ENCODE measurements around the gene TMEM218. TPM values are rescaled to one million over a fixed set of nuclear protein-coding genes. Genes with fewer than 3 reads are reported as not detected.
"Not testable (repeated sequence)": the region's sequence is repeated elsewhere in the genome, so short reads cannot be mapped to it uniquely, and the experiment has no call there.

TMEM218 gene
- total RNA-seq, 1 donor from 2014 or later, result 11.4 TPM

DNA sequence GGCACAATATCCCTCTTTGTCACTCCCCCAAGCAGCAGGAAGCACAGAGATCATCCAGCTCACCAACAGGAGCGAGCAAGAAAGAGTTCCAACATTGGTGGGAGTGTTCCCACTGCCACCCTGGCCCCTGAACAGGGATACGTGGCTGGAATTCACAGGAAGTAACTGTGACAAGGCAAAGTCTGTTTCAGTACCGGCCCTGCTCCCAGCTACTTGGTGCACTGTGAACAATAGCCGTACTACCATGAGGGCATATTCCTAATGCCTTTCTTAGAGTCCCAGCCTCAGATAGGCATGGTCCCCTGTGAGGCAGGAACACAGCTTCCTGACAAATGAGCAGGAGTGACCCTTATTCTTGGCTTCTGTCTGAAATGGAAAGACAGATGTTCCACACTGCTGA, 50.1 kb downstream of the TMEM218 start:
- peaks cover 6% of the 10 kb centered on the region for H3K9me3 Mint-ChIP-seq (ENCODE audit: unreplicated experiment)
- peaks cover 4% of the 10 kb centered on the region for H3K4me1 Mint-ChIP-seq (ENCODE audit: unreplicated experiment)
- no peaks in the 10 kb centered on the region for H3K36me3 Mint-ChIP-seq (ENCODE audit: low read depth, unreplicated experiment)
- peaks cover 5% of the 10 kb centered on the region for H3K27me3 Mint-ChIP-seq (ENCODE audit: unreplicated experiment)
- H3K27ac Mint-ChIP-seq (ENCODE audit: unreplicated experiment), result no peak overlapping the region
- H3K4me3 Mint-ChIP-seq (ENCODE audit: unreplicated experiment), result no peak overlapping the region
- TF ChIP-seq, protein P1, sequence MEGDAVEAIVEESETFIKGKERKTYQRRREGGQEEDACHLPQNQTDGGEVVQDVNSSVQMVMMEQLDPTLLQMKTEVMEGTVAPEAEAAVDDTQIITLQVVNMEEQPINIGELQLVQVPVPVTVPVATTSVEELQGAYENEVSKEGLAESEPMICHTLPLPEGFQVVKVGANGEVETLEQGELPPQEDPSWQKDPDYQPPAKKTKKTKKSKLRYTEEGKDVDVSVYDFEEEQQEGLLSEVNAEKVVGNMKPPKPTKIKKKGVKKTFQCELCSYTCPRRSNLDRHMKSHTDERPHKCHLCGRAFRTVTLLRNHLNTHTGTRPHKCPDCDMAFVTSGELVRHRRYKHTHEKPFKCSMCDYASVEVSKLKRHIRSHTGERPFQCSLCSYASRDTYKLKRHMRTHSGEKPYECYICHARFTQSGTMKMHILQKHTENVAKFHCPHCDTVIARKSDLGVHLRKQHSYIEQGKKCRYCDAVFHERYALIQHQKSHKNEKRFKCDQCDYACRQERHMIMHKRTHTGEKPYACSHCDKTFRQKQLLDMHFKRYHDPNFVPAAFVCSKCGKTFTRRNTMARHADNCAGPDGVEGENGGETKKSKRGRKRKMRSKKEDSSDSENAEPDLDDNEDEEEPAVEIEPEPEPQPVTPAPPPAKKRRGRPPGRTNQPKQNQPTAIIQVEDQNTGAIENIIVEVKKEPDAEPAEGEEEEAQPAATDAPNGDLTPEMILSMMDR (IDR thresholded peaks at IDR 0.05; ENCODE audit: unreplicated experiment), result no peak
- DNase-seq (ENCODE audit: low spot score), result no peak

- TF ChIP-seq, protein P1 (IDR thresholded peaks at IDR 0.05; ENCODE audit: unreplicated experiment), result no peak
- peaks cover 6% of the 10 kb centered on the region for H3K9me3 Mint-ChIP-seq (ENCODE audit: unreplicated experiment)
- H3K4me1 Mint-ChIP-seq (ENCODE audit: unreplicated experiment), result no peaks in the 10 kb centered on the region
- no peaks in the 10 kb centered on the region for H3K36me3 Mint-ChIP-seq (ENCODE audit: low read depth, unreplicated experiment)
- DNase-seq (ENCODE audit: low spot score), result no peak
- H3K4me3 Mint-ChIP-seq (ENCODE audit: unreplicated experiment), result no peak overlapping the region
- H3K27ac Mint-ChIP-seq (ENCODE audit: unreplicated experiment), result no peak overlapping the region
- H3K27me3 Mint-ChIP-seq (ENCODE audit: unreplicated experiment), result peaks cover 8% of the 10 kb centered on the region
These were observed 53.8 kb downstream of the TMEM218 start for GRCh38 chr11:125057693-125058016.

DNA sequence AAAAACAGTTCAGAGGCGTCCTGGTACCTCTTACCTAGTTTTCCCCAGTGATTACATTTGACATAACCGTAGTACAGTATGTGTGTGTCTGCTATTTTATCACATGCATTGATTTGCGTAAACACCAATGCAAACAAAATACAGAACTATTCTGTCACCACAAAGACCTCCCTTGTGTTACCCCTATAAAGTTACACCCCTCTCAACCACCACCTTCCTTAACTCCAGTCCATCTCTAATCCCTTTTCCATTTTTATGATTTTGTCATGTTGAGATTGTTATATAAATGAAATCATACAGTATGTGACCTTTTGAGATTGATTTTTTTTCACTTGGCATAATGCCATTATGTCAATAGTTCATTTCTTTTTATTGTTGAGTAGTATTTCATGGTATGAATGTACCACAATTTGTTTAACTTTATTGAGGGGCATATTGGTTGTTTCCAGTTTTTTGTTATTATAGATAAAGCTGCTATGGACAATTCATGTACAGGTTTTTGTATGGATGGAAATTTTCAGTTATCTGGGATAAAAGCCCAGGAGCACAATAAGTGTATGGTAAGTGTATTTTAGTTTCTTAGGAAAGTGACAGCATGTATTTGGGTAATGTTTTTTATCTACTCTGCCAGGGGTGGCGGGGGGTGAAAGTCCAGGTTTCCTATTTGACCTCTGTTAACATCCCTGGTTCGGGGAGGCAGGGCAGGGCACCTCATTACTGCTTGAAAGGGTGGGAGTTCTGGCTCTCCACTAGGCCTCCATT, 54.3 kb downstream of the TMEM218 start:
- H3K27ac Mint-ChIP-seq (ENCODE audit: unreplicated experiment), result no peak overlapping the region
- no peaks in the 10 kb centered on the region for H3K4me1 Mint-ChIP-seq (ENCODE audit: unreplicated experiment)
- no peaks in the 10 kb centered on the region for H3K36me3 Mint-ChIP-seq (ENCODE audit: low read depth, unreplicated experiment)
- no peak overlapping the region for H3K4me3 Mint-ChIP-seq (ENCODE audit: unreplicated experiment)
- TF ChIP-seq, protein P1 (IDR thresholded peaks at IDR 0.05; ENCODE audit: unreplicated experiment), result no peak
- peaks cover 5% of the 10 kb centered on the region for H3K27me3 Mint-ChIP-seq (ENCODE audit: unreplicated experiment)
- no peak for DNase-seq (ENCODE audit: low spot score)
- H3K9me3 Mint-ChIP-seq (ENCODE audit: unreplicated experiment), result peaks cover 2% of the 10 kb centered on the region

- not testable (repeated sequence) for H3K36me3 Mint-ChIP-seq (ENCODE audit: low read depth, unreplicated experiment); H3K4me3 Mint-ChIP-seq (ENCODE audit: unreplicated experiment); H3K27me3 Mint-ChIP-seq (ENCODE audit: unreplicated experiment); H3K9me3 Mint-ChIP-seq (ENCODE audit: unreplicated experiment); DNase-seq (ENCODE audit: low spot score); H3K27ac Mint-ChIP-seq (ENCODE audit: unreplicated experiment); H3K4me1 Mint-ChIP-seq (ENCODE audit: unreplicated experiment)
These were observed 55.3 kb downstream of the TMEM218 start for GRCh38 chr11:125056111-125056510.

DNA sequence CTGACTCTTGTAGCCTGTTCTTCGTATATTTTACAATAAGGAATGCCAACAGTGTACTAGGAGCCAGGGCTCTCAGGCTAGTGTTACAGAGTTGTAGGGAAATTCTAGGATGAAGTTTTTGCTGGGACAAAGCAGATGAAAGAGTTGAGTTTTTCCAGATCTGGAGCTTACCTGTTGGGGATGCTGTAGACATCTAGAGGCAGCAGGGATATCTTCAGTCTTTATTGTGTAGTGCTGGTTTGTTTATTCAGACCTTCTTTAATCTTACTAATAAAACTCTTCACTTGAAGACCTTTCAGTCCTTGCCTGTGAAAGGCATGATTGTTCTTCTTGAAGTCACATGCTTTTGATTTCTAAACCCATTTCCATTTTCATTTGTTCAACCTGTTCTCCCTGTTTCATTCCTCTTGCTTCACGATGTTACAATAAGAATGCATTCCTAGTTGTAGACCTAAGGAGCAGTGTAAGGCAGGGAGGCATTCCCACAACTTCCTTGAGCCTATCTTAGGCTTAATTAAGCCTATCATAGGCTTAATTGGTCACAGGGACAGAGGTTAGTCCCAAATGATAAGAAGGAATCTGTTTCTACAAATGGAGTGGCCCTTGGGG, 56.2 kb downstream of the TMEM218 start:
- Mint-ChIP-seq H3K4me3 (ENCODE audit: unreplicated experiment) (no peak overlapping the region), H3K27me3 (ENCODE audit: unreplicated experiment) (peaks cover 3% of the 10 kb centered on the region), H3K36me3 (ENCODE audit: low read depth, unreplicated experiment) (no peaks in the 10 kb centered on the region), H3K4me1 (ENCODE audit: unreplicated experiment) (no peaks in the 10 kb centered on the region), H3K27ac (ENCODE audit: unreplicated experiment) (no peak overlapping the region), H3K9me3 (ENCODE audit: unreplicated experiment) (no peaks in the 10 kb centered on the region)
- no peak for DNase-seq (ENCODE audit: low spot score)
- TF ChIP-seq, protein P1 (IDR thresholded peaks at IDR 0.05; ENCODE audit: unreplicated experiment), result no peak
